Keratinocyte (primary cell): Measurements from ENCODE around the gene ZBED4.

ENCODE experiments used
- CTCF ChIP-seq, 3 experiments: IDR thresholded peaks in 1 of 3; conservative IDR thresholded peaks in 1 of 3; optimal IDR thresholded peaks in 1 of 3; 2 replicates in 2 of 3; 3 replicates in 1 of 3; pipeline versions ENCODE3 to v1.5.1; 2011; ENCODE audit warnings: low read length in 3 of 3, mild to moderate bottlenecking in 3 of 3, moderate library complexity in 2 of 3, control low read depth in 1 of 3, inconsistent platforms in 1 of 3; ENCODE audit not compliant: insufficient read depth in 2 of 3; ENCODE audit errors: extremely low read depth in 1 of 3
- EZH2 ChIP-seq: IDR thresholded peaks from one replicate; pipeline ENCODE4 v1.6.1; 2012; ENCODE audit warnings: inconsistent platforms, mild to moderate bottlenecking, low read length, moderate library complexity

- TF ChIP-seq CTCF (optimal IDR thresholded peaks at IDR 0.05 in 1 of 3, IDR thresholded peaks at IDR 0.05 in 1 of 3, conservative IDR thresholded peaks at IDR 0.05 in 1 of 3; ENCODE audit: extremely low read depth in 1 of 3, insufficient read depth in 2 of 3, low read length in 3 of 3): no peak
- no peak for TF ChIP-seq EZH2
Observed at GRCh38 chr22:49936018-49936972, 82.7 kb downstream of the ZBED4 start.
